Measurements from ENCODE around the gene STYXL1.

DNA sequence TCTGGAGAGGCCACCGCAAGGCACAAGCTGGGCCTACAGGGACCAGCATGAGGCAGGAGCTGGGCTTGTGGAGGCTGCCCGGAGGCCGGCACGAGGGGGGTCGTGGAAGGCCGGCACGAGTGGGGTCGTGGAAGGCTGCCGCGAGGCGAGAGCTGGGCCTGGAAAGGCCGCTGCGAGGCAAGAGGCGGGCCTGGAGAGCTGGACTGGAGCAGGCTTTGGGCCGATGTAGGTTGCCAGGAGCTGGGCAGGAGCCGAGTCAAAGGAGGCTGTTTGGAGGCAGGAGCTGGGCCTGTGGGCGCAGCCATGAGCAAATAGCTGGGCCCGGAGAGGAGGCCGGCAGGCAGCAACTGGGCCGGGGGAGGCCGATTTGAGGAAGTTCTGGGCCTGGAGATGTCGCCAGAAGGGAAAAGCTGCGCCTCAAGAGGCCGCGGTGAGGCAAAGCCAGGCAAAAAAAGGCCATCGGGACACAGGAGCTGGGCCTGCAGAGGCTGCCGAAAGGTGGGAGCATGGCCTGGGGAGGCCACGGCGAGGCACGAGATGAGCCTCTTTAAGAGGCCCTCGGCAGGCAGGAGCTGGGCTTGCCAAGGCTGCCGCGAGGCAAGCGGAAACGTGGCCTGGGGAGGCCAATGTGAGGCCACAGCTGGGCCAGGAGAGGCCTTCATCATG is 26.6 kb upstream of the STYXL1 start:
- TF ChIP-seq, protein P1, sequence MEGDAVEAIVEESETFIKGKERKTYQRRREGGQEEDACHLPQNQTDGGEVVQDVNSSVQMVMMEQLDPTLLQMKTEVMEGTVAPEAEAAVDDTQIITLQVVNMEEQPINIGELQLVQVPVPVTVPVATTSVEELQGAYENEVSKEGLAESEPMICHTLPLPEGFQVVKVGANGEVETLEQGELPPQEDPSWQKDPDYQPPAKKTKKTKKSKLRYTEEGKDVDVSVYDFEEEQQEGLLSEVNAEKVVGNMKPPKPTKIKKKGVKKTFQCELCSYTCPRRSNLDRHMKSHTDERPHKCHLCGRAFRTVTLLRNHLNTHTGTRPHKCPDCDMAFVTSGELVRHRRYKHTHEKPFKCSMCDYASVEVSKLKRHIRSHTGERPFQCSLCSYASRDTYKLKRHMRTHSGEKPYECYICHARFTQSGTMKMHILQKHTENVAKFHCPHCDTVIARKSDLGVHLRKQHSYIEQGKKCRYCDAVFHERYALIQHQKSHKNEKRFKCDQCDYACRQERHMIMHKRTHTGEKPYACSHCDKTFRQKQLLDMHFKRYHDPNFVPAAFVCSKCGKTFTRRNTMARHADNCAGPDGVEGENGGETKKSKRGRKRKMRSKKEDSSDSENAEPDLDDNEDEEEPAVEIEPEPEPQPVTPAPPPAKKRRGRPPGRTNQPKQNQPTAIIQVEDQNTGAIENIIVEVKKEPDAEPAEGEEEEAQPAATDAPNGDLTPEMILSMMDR (IDR thresholded peaks at IDR 0.05) = no peak
- TF ChIP-seq EZH2 (IDR thresholded peaks at IDR 0.05) = no peak

All from neural progenitor cell (in vitro differentiated cells).